Panc1 (cell line): ENCODE measurements around the gene MYB.

Experiments
- CTCF ChIP-seq: fragments of 450-650 bp; IDR thresholded peaks from 2 replicates; pipeline ENCODE4 v1.5.1; 2017; ENCODE audit warnings: mild to moderate bottlenecking
- POLR2AphosphoS5 ChIP-seq: IDR thresholded peaks from 2 replicates; pipeline ENCODE4 v1.6.1; 2012; ENCODE audit warnings: mild to moderate bottlenecking, low read depth, low read length, moderate library complexity

- no peak for TF ChIP-seq POLR2AphosphoS5
- TF ChIP-seq CTCF, result no peak
Measured at GRCh38 chr6:135250751-135251497, 69.8 kb downstream of the MYB start.
